Stimulated activated CD8-positive, alpha-beta memory T cell treated with anti-CD3 and anti-CD28 coated beads, Interleukin-12 subunit alpha, Interleukin-12 subunit beta, amount 100 ng/mL, for 24 hours (primary cell): ENCODE data around the gene CACNA1D.
"Not testable (repeated sequence)": the region's sequence is repeated elsewhere in the genome, so short reads cannot be mapped to it uniquely, and the experiment has no call there.

Experiments used
- DNase-seq: peaks from one replicate; pipeline ENCODE4 v3.0.0-alpha.2; 2020; ENCODE audit errors: extremely low read depth

The CACNA1D gene

GRCh38 chr3:53493963-53494791, at the start of gene CACNA1D:
Gene CACNA1D (plus strand): TSS chr3:53494611. CDS start chr3:53495167, 556 bp downstream.
- DNase-seq: no peak

GRCh38 chr3:53457068-53457467, 37.3 kb upstream of the CACNA1D start:
- no peak for DNase-seq

GRCh38 chr3:53460326-53460725, 34.1 kb upstream of the CACNA1D start:
- DNase-seq: no peak

GRCh38 chr3:53464424-53464823, 30.0 kb upstream of the CACNA1D start:
- no peak for DNase-seq

- not testable (repeated sequence) for DNase-seq
These were observed 24.7 kb upstream of the CACNA1D start for GRCh38 chr3:53469758-53470157.

- DNase-seq: no peak
These were observed 21.0 kb upstream of the CACNA1D start for GRCh38 chr3:53473422-53473821.

GRCh38 chr3:53476372-53476771, 18.0 kb upstream of the CACNA1D start:
- DNase-seq: not testable (repeated sequence)

GRCh38 chr3:53477689-53478088, 16.7 kb upstream of the CACNA1D start:
- not testable (repeated sequence) for DNase-seq

- DNase-seq: no peak
These were observed 16.1 kb upstream of the CACNA1D start for GRCh38 chr3:53478166-53478830.

- no peak for DNase-seq
These were observed 15.3 kb upstream of the CACNA1D start for GRCh38 chr3:53478921-53479664.

- DNase-seq: no peak
These were observed 12.2 kb upstream of the CACNA1D start for GRCh38 chr3:53482227-53482626.

- no peak for DNase-seq
These were observed 10.6 kb upstream of the CACNA1D start for GRCh38 chr3:53483821-53484220.

- no peak for DNase-seq
These were observed 9.4 kb upstream of the CACNA1D start for GRCh38 chr3:53484984-53485383.

- no peak for DNase-seq
These were observed 8.6 kb upstream of the CACNA1D start for GRCh38 chr3:53485675-53486403.

GRCh38 chr3:53486961-53487654, 7.3 kb upstream of the CACNA1D start:
- no peak for DNase-seq

- DNase-seq: no peak
These were observed 5.0 kb upstream of the CACNA1D start for GRCh38 chr3:53489386-53489785.

- no peak for DNase-seq
These were observed 4.5 kb upstream of the CACNA1D start for GRCh38 chr3:53489787-53490458.

- no peak for DNase-seq
These were observed 3.9 kb upstream of the CACNA1D start for GRCh38 chr3:53490459-53490968.

- no peak for DNase-seq
These were observed 3.1 kb upstream of the CACNA1D start for GRCh38 chr3:53491276-53491675.

GRCh38 chr3:53493595-53493962, 832 bp upstream of the CACNA1D start:
- no peak for DNase-seq
